Right renal pelvis (tissue), 4 donors: ENCODE results near the gene TSFM. TPM values are rescaled to one million over a fixed set of nuclear protein-coding genes. Genes with fewer than 3 reads are reported as not detected.

ENCODE experiments used
- DNase-seq, 4 donors: peaks; one replicate each; pipeline ENCODE4 v3.0.0-alpha.2; 2013; ENCODE audit warnings: low read depth in 4 of 4, low spot score in 3 of 4, missing footprints in 1 of 4
- polyA plus RNA-seq, 4 donors: library from polyadenylated mRNA; unstranded; fragments of 120-200 nt; gene quantifications; one replicate each; pipeline ENCODE4 v1.2.1, GENCODE V29; 2013; ENCODE audit not compliant: insufficient read length in 4 of 4

The TSFM gene
- polyA plus RNA-seq, 4 donors, result 40.8 to 52.9 (median 45.5) TPM

- DNase-seq, result peak; percentile 97 to 98 (median 98)
Observed at GRCh38 chr12:57846577-57847319, 64.2 kb downstream of the TSFM start, which contains the start of gene CTDSP2. TSS of gene CTDSP2 (minus strand) at chr12:57846729. CDS start at chr12:57846435, 294 bp downstream.

Other genes starting within 250 kb of the TSFM start
- 100 to 1,000 TPM; 159 to 179 (median 166) TPM for gene DCTN2, start 235.6 kb upstream of the TSFM start, polyA plus RNA-seq
- 1 to 10 TPM in 1 of 4 donors, under 1 TPM in 3; 0.24 to 1.3 (median 0.36) TPM for gene KIF5A, start 232.7 kb upstream of the TSFM start, polyA plus RNA-seq
- 10 to 100 TPM; 41.6 to 47.4 (median 45.1) TPM for gene PIP4K2C, start 191.6 kb upstream of the TSFM start, polyA plus RNA-seq
- gene DTX3, start 178.0 kb upstream of the TSFM start, polyA plus RNA-seq, result 10 to 100 TPM; 55.8 to 64.9 (median 57.0) TPM
- gene ARHGEF25, start 171.4 kb upstream of the TSFM start, polyA plus RNA-seq, result 10 to 100 TPM; 30.0 to 37.1 (median 32.9) TPM
- 1 to 10 TPM in 1 of 4 donors, under 1 TPM in 3; 0.82 to 1.2 (median 0.93) TPM for gene B4GALNT1, start 149.6 kb upstream of the TSFM start, polyA plus RNA-seq
- gene OS9, start 88.7 kb upstream of the TSFM start, polyA plus RNA-seq, result 100 to 1,000 TPM; 209 to 223 (median 214) TPM
- 1 to 10 TPM in 2 of 4 donors, under 1 TPM in 2; 0.73 to 2.0 (median 1.1) TPM for gene AGAP2, start 44.0 kb upstream of the TSFM start, polyA plus RNA-seq
- gene TSPAN31, start 37.7 kb upstream of the TSFM start, polyA plus RNA-seq, result 100 to 1,000 TPM in 2 of 4 donors, 10 to 100 TPM in 2; 92.0 to 109 (median 100) TPM
- 100 to 1,000 TPM; 218 to 258 (median 236) TPM for gene CDK4, start 30.5 kb upstream of the TSFM start, polyA plus RNA-seq
- gene MARCHF9, start 27.7 kb upstream of the TSFM start, polyA plus RNA-seq, result 10 to 100 TPM; 17.7 to 21.0 (median 19.4) TPM
- 1 to 10 TPM in 3 of 4 donors, under 1 TPM in 1; 1.00 to 1.5 (median 1.1) TPM for gene CYP27B1, start 15.7 kb upstream of the TSFM start, polyA plus RNA-seq
- gene METTL1, start 10.7 kb upstream of the TSFM start, polyA plus RNA-seq, result 10 to 100 TPM; 29.0 to 33.4 (median 29.9) TPM
- 10 to 100 TPM in 2 of 4 donors, 1 to 10 TPM in 2; 9.7 to 15.1 (median 12.1) TPM for gene EEF1AKMT3, start 10.2 kb upstream of the TSFM start, polyA plus RNA-seq
- 10 to 100 TPM in 2 of 4 donors, 1 to 10 TPM in 2; 6.0 to 13.0 (median 9.7) TPM for gene AVIL, start 35.9 kb downstream of the TSFM start, polyA plus RNA-seq
- gene CTDSP2, start 63.9 kb downstream of the TSFM start, polyA plus RNA-seq, result 100 to 1,000 TPM; 256 to 278 (median 266) TPM
- 10 to 100 TPM in 3 of 4 donors, 1 to 10 TPM in 1; 9.5 to 12.4 (median 10.9) TPM for gene ATP23, start 158.8 kb downstream of the TSFM start, polyA plus RNA-seq